HG02938 (cell line): ENCODE results near the gene TMIE.

Experiments used
- ATAC-seq: cut with Tn5 transposase; IDR thresholded peaks from one replicate; pipeline ENCODE4 v1.9.1; 2021; ENCODE audit warnings: mild to moderate bottlenecking, moderate library complexity; ENCODE audit not compliant: unreplicated experiment

The TMIE gene

GRCh38 chr3:46668591-46668990 is 32.6 kb upstream of the TMIE start:
- ATAC-seq: no peak

- no peak for ATAC-seq
Observed at GRCh38 chr3:46669191-46669999, 31.8 kb upstream of the TMIE start.

- no peak for ATAC-seq
Observed at GRCh38 chr3:46670000-46670890, 30.9 kb upstream of the TMIE start.

- ATAC-seq: no peak
Observed at GRCh38 chr3:46670891-46671427, 30.2 kb upstream of the TMIE start.

- ATAC-seq: no peak
Observed at GRCh38 chr3:46671541-46672348, 29.4 kb upstream of the TMIE start.

DNA sequence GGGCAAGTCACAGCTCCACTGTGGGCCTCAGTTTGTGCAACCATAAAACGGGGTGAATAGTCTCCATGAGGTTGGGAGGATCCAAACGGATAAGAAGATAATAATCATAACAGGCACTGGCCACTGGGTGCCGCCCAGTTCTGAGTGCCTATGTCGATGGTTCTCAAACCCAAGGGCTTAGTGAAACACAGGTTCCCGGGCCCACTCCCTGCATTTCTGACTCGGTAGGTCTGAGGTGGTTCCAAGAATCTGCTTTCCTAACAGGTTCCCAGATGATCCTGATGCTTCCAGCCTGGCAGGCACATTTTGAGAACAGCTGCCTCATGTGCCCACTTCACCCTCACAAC is 28.9 kb upstream of the TMIE start:
- ATAC-seq: no peak

- no peak for ATAC-seq
Observed at GRCh38 chr3:46673151-46674030, 27.8 kb upstream of the TMIE start.

DNA sequence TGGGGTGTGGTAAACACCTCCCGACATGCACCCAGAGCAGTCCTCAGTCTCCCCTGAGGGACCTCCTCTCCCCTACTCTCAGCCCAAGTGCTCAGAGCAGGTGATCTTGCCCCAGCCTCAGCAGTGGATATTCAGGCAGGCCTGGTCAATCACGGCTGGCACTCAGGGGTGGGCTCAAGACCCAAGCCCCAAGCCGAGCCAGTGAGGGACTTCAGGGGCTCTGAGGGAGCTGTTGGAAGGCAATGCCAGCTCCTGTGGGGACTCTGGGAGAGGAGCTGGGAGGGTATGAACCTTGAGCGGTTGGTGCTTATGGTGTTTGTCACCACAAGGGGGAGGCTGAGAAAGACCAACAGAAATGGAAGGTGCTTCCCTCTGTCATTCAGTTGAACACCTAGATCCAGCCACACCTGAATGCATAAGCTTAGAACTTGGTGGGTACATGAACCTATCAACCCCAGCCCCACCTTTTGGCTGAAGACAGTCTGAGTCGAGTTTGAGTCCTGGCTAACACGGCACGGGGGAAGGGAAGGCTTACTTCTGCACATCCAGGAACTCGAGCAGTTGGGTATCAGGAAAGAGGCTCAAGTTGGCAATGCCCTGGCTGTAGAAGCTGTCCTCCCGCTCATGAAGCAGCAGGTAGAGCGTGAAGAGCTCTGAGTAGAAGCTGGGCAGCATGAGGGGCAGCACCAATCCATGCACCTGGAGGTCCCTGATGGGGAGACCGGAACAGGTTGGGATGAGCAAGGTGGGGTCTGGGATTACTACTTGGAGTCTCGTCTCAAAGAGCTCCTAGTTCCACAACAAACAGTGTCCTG is 27.0 kb upstream of the TMIE start:
- ATAC-seq: no peak

DNA sequence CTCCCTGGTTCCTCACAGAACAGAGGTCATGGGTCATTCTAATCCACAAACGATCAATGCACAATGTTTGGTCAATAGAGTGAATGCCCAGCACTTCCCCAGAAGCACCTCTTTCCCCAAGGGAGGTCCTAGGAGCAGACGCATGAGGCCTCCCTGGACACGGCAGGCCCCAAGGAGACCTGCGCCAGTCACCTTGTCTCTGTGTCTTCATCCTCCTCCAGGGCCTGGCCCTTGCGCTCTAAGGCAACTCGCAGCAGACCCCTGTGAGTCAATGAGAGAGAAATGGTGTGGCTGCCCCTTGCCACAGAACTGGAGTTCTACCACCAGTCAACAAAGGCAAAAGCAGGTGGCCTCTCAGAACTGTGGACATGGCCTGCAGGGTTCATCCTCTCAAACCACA is 25.8 kb upstream of the TMIE start:
- no peak for ATAC-seq

GRCh38 chr3:46675843-46676567 is 25.2 kb upstream of the TMIE start:
- ATAC-seq: no peak

GRCh38 chr3:46676601-46677410 is 24.4 kb upstream of the TMIE start:
- no peak for ATAC-seq

GRCh38 chr3:46677411-46677726 is 23.8 kb upstream of the TMIE start:
- ATAC-seq: no peak

DNA sequence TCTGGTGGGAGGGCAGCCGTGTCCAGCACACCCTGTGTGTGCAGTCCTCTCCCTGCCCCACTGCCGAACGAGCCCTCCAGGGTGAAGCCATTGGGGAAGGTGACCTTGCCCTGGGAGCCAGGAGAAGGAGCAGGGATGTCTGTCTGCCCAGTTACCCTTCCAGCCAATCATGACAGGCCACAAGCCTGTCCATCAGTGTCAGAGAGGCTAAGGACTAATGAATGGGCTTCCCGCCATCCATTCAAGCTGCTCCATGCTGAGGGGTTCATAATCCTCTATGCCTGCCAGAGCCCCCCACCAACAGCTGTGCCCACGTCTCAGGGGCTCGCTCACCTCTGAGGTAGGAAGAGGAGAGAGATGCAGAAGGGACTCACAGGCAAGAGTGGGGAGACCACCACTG is 22.9 kb upstream of the TMIE start:
- no peak for ATAC-seq

- ATAC-seq: no peak
Observed at GRCh38 chr3:46679681-46680080, 21.5 kb upstream of the TMIE start.

DNA sequence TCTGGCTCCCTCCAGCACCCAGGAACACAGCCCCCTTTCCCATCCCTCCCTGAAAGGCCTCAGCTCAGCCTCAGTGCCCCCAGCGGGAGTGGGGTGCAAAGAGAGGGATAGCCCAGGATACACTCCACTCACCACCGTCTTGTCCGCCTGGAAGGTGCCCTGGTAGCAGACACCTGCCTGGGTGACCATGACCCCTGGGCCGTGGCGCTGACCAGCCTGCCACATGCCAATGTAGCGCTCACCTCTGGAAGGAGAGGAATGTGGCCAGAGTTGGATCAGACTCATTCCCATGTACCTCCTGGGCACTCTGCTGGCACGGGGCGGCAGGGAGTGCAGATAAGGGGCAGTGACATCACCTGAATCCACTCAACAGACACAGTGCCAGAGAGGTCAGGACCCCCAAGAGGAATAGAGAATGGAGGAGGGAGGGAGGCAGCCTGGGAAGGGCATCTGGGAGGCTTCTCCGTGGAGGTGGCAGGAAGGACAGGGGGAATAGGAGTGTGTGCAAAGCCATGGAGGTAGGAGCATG is 20.8 kb upstream of the TMIE start:
- no peak for ATAC-seq

GRCh38 chr3:46681387-46681786 is 19.8 kb upstream of the TMIE start:
- ATAC-seq: no peak

- no peak for ATAC-seq
Observed at GRCh38 chr3:46681856-46682540, 19.2 kb upstream of the TMIE start.
